Neural progenitor cell (in vitro differentiated cells): ENCODE results near the gene VWA7. TPM values are rescaled to one million over a fixed set of nuclear protein-coding genes. Genes with fewer than 3 reads are reported as not detected.

Source experiments
- DNase-seq: peaks from one replicate; pipeline ENCODE4 v3.0.0-alpha.2; 2016; ENCODE audit warnings: low spot score
- H2AFZ ChIP-seq: fragments of 200-600 bp; sonication (generic); replicated peaks from 2 replicates; pipeline ENCODE4 v1.6.1; 2016; ENCODE audit warnings: antibody characterized with exemption
- H3F3A ChIP-seq: fragments of 200-600 bp; sonication (generic); 2 replicates; pipeline ENCODE4 v1.6.1; 2016; ENCODE audit warnings: antibody characterized with exemption, low read depth
- H3K27ac ChIP-seq: fragments of 200-600 bp; sonication (generic); 2 replicates; pipeline ENCODE4 v1.5.1; 2016; ENCODE audit warnings: mild to moderate bottlenecking
- H3K27me3 ChIP-seq: fragments of 200-600 bp; sonication (generic); 2 replicates; pipeline ENCODE4 v1.6.1; 2016; ENCODE audit warnings: mild to moderate bottlenecking, moderate library complexity
- H3K36me3 ChIP-seq: fragments of 200-600 bp; sonication (generic); 2 replicates; pipeline ENCODE4 v1.5.1; 2016
- H3K4me1 ChIP-seq: fragments of 200-600 bp; sonication (generic); 2 replicates; pipeline ENCODE4 v1.6.1; 2016; ENCODE audit warnings: mixed run types
- H3K4me2 ChIP-seq: fragments of 200-600 bp; sonication (generic); 2 replicates; pipeline ENCODE4 v1.6.1; 2016
- H3K4me3 ChIP-seq: fragments of 200-600 bp; sonication (generic); 2 replicates; pipeline ENCODE4 v1.5.1; 2016
- H3K79me2 ChIP-seq: fragments of 200-600 bp; sonication (generic); 2 replicates; pipeline ENCODE4 v1.6.1; 2016; ENCODE audit warnings: low read depth
- H3K9ac ChIP-seq: fragments of 200-600 bp; sonication (generic); 2 replicates; pipeline ENCODE4 v1.6.1; 2016
- H3K9me3 ChIP-seq: fragments of 200-600 bp; sonication (generic); 2 replicates; pipeline ENCODE4 v1.5.1; 2016; ENCODE audit warnings: low read depth
- H4K20me1 ChIP-seq: fragments of 200-600 bp; sonication (generic); 2 replicates; pipeline ENCODE4 v1.6.1; 2016; ENCODE audit warnings: low read depth
- H3K27ac Mint-ChIP-seq: 3 replicates; pipeline ENCODE4 v1.8.0; 2021; ENCODE audit warnings: mixed read lengths
- H3K27me3 Mint-ChIP-seq: 2 replicates; pipeline ENCODE4 v1.8.0; 2022; ENCODE audit warnings: low read depth, mild to moderate bottlenecking, inconsistent platforms, moderate library complexity, mixed read lengths; ENCODE audit not compliant: insufficient read depth
- H3K36me3 Mint-ChIP-seq: 3 replicates; pipeline ENCODE4 v1.8.0; 2021; ENCODE audit warnings: mixed read lengths
- H3K4me1 Mint-ChIP-seq: 3 replicates; pipeline ENCODE4 v1.8.0; 2021; ENCODE audit warnings: mixed read lengths
- H3K4me3 Mint-ChIP-seq: 3 replicates; pipeline ENCODE4 v1.8.0; 2021; ENCODE audit warnings: mild to moderate bottlenecking, moderate library complexity, mixed read lengths
- H3K9me3 Mint-ChIP-seq: 3 replicates; pipeline ENCODE4 v1.8.0; 2020; ENCODE audit warnings: mixed read lengths
- EZH2 ChIP-seq: fragments of 200-600 bp; sonication (generic); IDR thresholded peaks from 2 replicates; pipeline ENCODE4 v1.6.1; 2017; ENCODE audit warnings: antibody characterized with exemption, mild to moderate bottlenecking, moderate library complexity
- EZH2phosphoT487 ChIP-seq: fragments of 200-600 bp; sonication (generic); IDR thresholded peaks from 2 replicates; pipeline ENCODE4 v1.6.1; 2017; ENCODE audit warnings: antibody characterized with exemption
- total RNA-seq: library from RNA; depleted of rRNA; stranded (reverse); fragments of >200 nt; gene quantifications from 2 replicates; pipeline ENCODE4 v1.2.3, GENCODE V29; 2015; ENCODE audit warnings: low replicate concordance
- TF ChIP-seq, protein P1 (sequence below): fragments of 200-600 bp; sonication (generic); IDR thresholded peaks from 2 replicates; pipeline ENCODE4 v1.5.1; 2017; ENCODE audit warnings: antibody characterized with exemption, mild to moderate bottlenecking

The VWA7 gene
- total RNA-seq, 1 donor from 2014 or later, result 0.34 TPM

- Histone ChIP-seq H3K36me3 (no peaks in the 10 kb centered on the region), H3K4me3 (no peak overlapping the region), H3K79me2 (no peaks in the 10 kb centered on the region), H3K9ac (no peak overlapping the region), H3K9me3 (no peaks in the 10 kb centered on the region), H3K27ac (no peak overlapping the region), H3F3A (peaks cover 6% of the 10 kb centered on the region), H3K27me3 (no peaks in the 10 kb centered on the region), H3K4me1 (no peaks in the 10 kb centered on the region), H2AFZ (no peak overlapping the region), H4K20me1 (no peaks in the 10 kb centered on the region), H3K4me2 (no peak overlapping the region)
- peaks cover 15% of the 10 kb centered on the region for H3K36me3 Mint-ChIP-seq
- H3K27ac Mint-ChIP-seq, result no peak overlapping the region
- H3K4me3 Mint-ChIP-seq, result no peak overlapping the region
- H3K4me1 Mint-ChIP-seq, result peaks cover 5% of the 10 kb centered on the region
- no peak for DNase-seq
- no peaks in the 10 kb centered on the region for H3K9me3 Mint-ChIP-seq
- no peak for TF ChIP-seq EZH2
- peaks cover 5% of the 10 kb centered on the region for H3K27me3 Mint-ChIP-seq
These were observed 26.6 kb downstream of the VWA7 start for GRCh38 chr6:31750411-31751022.

DNA sequence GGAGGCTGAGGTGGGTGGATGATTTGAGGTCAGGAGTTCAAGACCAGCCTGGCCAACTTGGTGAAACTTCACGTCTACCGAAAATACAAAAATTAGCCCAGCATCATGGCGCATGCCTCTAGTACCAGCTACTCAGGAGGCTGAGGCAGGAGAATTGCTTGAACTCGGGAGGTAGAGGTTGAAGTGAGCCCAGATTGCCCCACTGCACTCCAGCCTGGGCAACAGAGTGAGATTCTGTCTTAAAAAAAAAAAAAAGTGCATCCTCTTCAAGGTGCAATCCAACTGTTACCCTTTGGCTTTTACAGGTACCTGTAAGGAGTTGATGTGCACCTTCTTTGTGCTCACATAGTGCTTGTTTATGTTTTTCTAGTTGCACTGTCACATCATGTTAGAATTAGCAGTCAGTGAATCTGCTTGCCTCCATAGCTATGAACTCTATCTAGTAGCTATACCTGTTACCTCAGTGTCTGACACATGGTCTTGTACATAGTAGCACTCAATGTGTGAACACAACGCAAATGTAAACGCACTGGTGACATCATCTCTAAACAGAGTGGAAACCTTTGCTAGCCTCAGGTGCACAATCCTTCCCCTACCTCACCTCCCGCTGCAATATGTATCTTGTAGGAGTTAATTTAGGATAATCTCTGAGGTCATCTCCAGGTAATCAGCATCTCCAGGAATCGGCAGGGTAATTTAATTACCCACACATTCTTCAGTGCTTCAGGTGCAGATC lies 27.7 kb downstream of the VWA7 start:
- no peaks in the 10 kb centered on the region for H3K36me3 ChIP-seq
- H3K9me3 Mint-ChIP-seq, result no peaks in the 10 kb centered on the region
- H3K27me3 ChIP-seq, result no peaks in the 10 kb centered on the region
- DNase-seq, result no peak
- peaks cover 12% of the 10 kb centered on the region for H3K4me1 Mint-ChIP-seq
- H3K4me2 ChIP-seq, result no peak overlapping the region
- H3K4me1 ChIP-seq, result peaks cover 10% of the 10 kb centered on the region
- H3K27me3 Mint-ChIP-seq, result peaks cover 6% of the 10 kb centered on the region
- H3K9ac ChIP-seq, result no peak overlapping the region
- H3K4me3 Mint-ChIP-seq, result no peak overlapping the region
- H2AFZ ChIP-seq, result no peak overlapping the region
- peak overlapping the region; percentile 26 for H3K27ac Mint-ChIP-seq
- H3K4me3 ChIP-seq, result no peak overlapping the region
- TF ChIP-seq EZH2phosphoT487, result no peak
- no peak for TF ChIP-seq EZH2
- TF ChIP-seq, protein P1, sequence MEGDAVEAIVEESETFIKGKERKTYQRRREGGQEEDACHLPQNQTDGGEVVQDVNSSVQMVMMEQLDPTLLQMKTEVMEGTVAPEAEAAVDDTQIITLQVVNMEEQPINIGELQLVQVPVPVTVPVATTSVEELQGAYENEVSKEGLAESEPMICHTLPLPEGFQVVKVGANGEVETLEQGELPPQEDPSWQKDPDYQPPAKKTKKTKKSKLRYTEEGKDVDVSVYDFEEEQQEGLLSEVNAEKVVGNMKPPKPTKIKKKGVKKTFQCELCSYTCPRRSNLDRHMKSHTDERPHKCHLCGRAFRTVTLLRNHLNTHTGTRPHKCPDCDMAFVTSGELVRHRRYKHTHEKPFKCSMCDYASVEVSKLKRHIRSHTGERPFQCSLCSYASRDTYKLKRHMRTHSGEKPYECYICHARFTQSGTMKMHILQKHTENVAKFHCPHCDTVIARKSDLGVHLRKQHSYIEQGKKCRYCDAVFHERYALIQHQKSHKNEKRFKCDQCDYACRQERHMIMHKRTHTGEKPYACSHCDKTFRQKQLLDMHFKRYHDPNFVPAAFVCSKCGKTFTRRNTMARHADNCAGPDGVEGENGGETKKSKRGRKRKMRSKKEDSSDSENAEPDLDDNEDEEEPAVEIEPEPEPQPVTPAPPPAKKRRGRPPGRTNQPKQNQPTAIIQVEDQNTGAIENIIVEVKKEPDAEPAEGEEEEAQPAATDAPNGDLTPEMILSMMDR, result no peak
- H3F3A ChIP-seq, result peaks cover 14% of the 10 kb centered on the region
- H3K36me3 Mint-ChIP-seq, result peaks cover 20% of the 10 kb centered on the region
- no peaks in the 10 kb centered on the region for H4K20me1 ChIP-seq
- no peak overlapping the region for H3K27ac ChIP-seq
- no peaks in the 10 kb centered on the region for H3K79me2 ChIP-seq
- H3K9me3 ChIP-seq, result no peaks in the 10 kb centered on the region

GRCh38 chr6:31744422-31744821 lies 32.7 kb downstream of the VWA7 start:
- Histone ChIP-seq H3K27ac (peak overlapping the region; percentile 33), H3K36me3 (no peaks in the 10 kb centered on the region), H3K4me3 (no peak overlapping the region), H3K4me1 (peaks cover 32% of the 10 kb centered on the region), H2AFZ (no peak overlapping the region), H3K9ac (no peak overlapping the region), H3K9me3 (no peaks in the 10 kb centered on the region), H3F3A (peaks cover 34% of the 10 kb centered on the region), H3K27me3 (no peaks in the 10 kb centered on the region), H3K4me2 (peak overlapping the region; percentile 32), H4K20me1 (no peaks in the 10 kb centered on the region), H3K79me2 (peaks cover 11% of the 10 kb centered on the region)
- Mint-ChIP-seq H3K27me3 (peaks cover 11% of the 10 kb centered on the region), H3K4me3 (peak overlapping the region; percentile 8), H3K27ac (peak overlapping the region; percentile 47), H3K4me1 (peaks cover 46% of the 10 kb centered on the region), H3K9me3 (no peaks in the 10 kb centered on the region), H3K36me3 (peaks cover 36% of the 10 kb centered on the region)
- TF ChIP-seq EZH2 (no peak), EZH2phosphoT487 (no peak)
- TF ChIP-seq, protein P1, result no peak
- DNase-seq, result no peak

DNA sequence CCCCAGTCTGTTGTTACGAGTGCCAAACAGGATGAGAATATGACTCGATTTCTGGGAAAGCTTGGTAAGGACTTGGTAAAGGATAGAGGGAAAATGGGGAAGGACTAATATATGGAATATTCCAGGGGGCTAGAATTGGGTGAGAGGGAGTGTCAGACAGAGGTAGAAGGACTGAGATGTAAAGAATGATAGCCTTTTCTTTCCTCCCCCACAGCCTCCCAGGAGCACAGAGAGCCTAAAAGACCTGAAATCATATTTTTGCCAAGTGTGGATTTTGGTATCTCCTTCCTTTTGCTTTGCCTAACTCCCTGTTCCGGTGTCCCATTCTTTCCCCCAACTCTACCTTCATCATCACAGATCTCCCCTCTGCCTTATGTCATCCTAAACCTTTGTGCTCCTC lies 34.2 kb downstream of the VWA7 start:
- Histone ChIP-seq H3K79me2 (peaks cover 11% of the 10 kb centered on the region), H3K4me1 (peaks cover 47% of the 10 kb centered on the region), H3K9me3 (no peaks in the 10 kb centered on the region), H4K20me1 (no peaks in the 10 kb centered on the region), H3F3A (peaks cover 43% of the 10 kb centered on the region), H3K9ac (no peak overlapping the region), H3K27me3 (no peaks in the 10 kb centered on the region), H3K4me3 (no peak overlapping the region), H3K4me2 (no peak overlapping the region), H3K36me3 (no peaks in the 10 kb centered on the region), H2AFZ (no peak overlapping the region), H3K27ac (no peak overlapping the region)
- Mint-ChIP-seq H3K4me3 (no peak overlapping the region), H3K27ac (peak overlapping the region; percentile 42), H3K9me3 (no peaks in the 10 kb centered on the region), H3K27me3 (peaks cover 11% of the 10 kb centered on the region), H3K4me1 (peaks cover 62% of the 10 kb centered on the region), H3K36me3 (peaks cover 33% of the 10 kb centered on the region)
- no peak for DNase-seq
- TF ChIP-seq EZH2phosphoT487 (no peak), EZH2 (no peak)
- TF ChIP-seq, protein P1, result no peak
